Small intestine (tissue), 7 donors: Measurements from ENCODE around the gene EMID1. TPM values are rescaled to one million over a fixed set of nuclear protein-coding genes. Genes with fewer than 3 reads are reported as not detected.

Experiments used
- DNase-seq, 2 donors: peaks; one replicate each; pipeline versions ENCODE4 v3.0.0 to v3.0.0-alpha.2; 2013
- FAIRE-seq: peaks from 2 replicates; lab custom pipeline; 2012; peaks lifted over from hg19 to GRCh38; lab: Jason Lieb, UNC
- H3K27ac ChIP-seq, 3 donors: one replicate each; pipeline ENCODE4 v1.5.1; 2013; ENCODE audit warnings: low read length in 2 of 3, mild to moderate bottlenecking in 2 of 3, control low read depth in 1 of 3, inconsistent platforms in 1 of 3, low read depth in 1 of 3, moderate library complexity in 1 of 3
- H3K27me3 ChIP-seq, 3 donors: one replicate each; pipeline ENCODE4 v1.6.1; 2013; ENCODE audit warnings: low read length in 3 of 3, inconsistent platforms in 1 of 3; ENCODE audit not compliant: control insufficient read depth in 3 of 3, insufficient read depth in 3 of 3
- H3K36me3 ChIP-seq, 3 donors: one replicate each; pipeline ENCODE4 v1.6.1; 2013; ENCODE audit warnings: low read length in 3 of 3, inconsistent platforms in 1 of 3, low read depth in 1 of 3, mild to moderate bottlenecking in 1 of 3, moderate library complexity in 1 of 3; ENCODE audit not compliant: control insufficient read depth in 3 of 3, insufficient read depth in 2 of 3
- H3K4me1 ChIP-seq, 3 donors: one replicate each; pipeline ENCODE4 v1.6.1; 2013; ENCODE audit warnings: low read length in 2 of 3, inconsistent platforms in 1 of 3, low read depth in 1 of 3, mild to moderate bottlenecking in 1 of 3, moderate library complexity in 1 of 3; ENCODE audit not compliant: control insufficient read depth in 3 of 3, insufficient read depth in 2 of 3
- H3K4me3 ChIP-seq, 3 donors: one replicate each; pipeline ENCODE4 v1.5.1; 2013; ENCODE audit warnings: low read length in 3 of 3, control low read depth in 1 of 3, inconsistent platforms in 1 of 3, low read depth in 1 of 3, mild to moderate bottlenecking in 1 of 3, moderate library complexity in 1 of 3
- H3K9me3 ChIP-seq, 2 donors: one replicate each; pipeline ENCODE4 v1.6.1; 2013; ENCODE audit warnings: low read depth in 1 of 2, low read length in 1 of 2; ENCODE audit not compliant: control insufficient read depth in 2 of 2, insufficient read depth in 1 of 2
- WGBS, 3 donors: extraction: QIAGEN DNeasy Blood & Tissue Kit; methylation state at CpG; one replicate each; pipeline ENCODE4 v1.1.7; 2013; 5-methylcytosine and 5-hydroxymethylcytosine counted together
- polyA plus RNA-seq, 4 donors: library from polyadenylated mRNA; stranded (reverse) in 3 of 4; unstranded in 1 of 4; fragments of 200-250 nt in 3 of 4; fragments of 120-200 nt in 1 of 4; gene quantifications; one replicate each; pipeline versions ENCODE4 v1.2.1 to v1.2.3, GENCODE V29; 2013
- donor health status: healthy with polysubstance abuse.
- donor health status: control.
- donor health status: control.
- donor health status: Bipolar disorder and iron deficiency.
- donor health status: healthy.

Gene EMID1
- polyA plus RNA-seq, 4 donors, result 2.7 to 131 (median 4.7) TPM; not detected in 1

- H3K27me3 ChIP-seq, result no peaks in the 10 kb centered on the region
- no peak for DNase-seq
- H3K4me3 ChIP-seq, result peak overlapping the region in 2 of 3 donors; percentile 39 to 49
- peaks cover 0 to 34% (median 0%) of the 10 kb centered on the region in 3 donors for H3K36me3 ChIP-seq
- no peaks in the 10 kb centered on the region for H3K9me3 ChIP-seq
- FAIRE-seq, result no peak
- WGBS, 3 donors, result 48 to 65% (median 53%) methylated on average over 11 of the region's 11 CpGs
- H3K4me1 ChIP-seq, result peaks cover 0 to 47% (median 3%) of the 10 kb centered on the region in 3 donors
- H3K27ac ChIP-seq, result peak overlapping the region in 2 of 3 donors; percentile 36 to 46
Measured at GRCh38 chr22:29205252-29205593, 473 bp upstream of the EMID1 start.

- H3K4me3 ChIP-seq, result peak overlapping the region in 2 of 3 donors; percentile 49 to 93
- no peaks in the 10 kb centered on the region for H3K9me3 ChIP-seq
- peaks cover 0 to 41% (median 0%) of the 10 kb centered on the region in 3 donors for H3K36me3 ChIP-seq
- H3K27ac ChIP-seq, result peak overlapping the region in 2 of 3 donors; percentile 4 to 82
- peaks cover 0 to 51% (median 3%) of the 10 kb centered on the region in 3 donors for H3K4me1 ChIP-seq
- no peaks in the 10 kb centered on the region for H3K27me3 ChIP-seq
- DNase-seq (no peak), FAIRE-seq (no peak)
- WGBS, 3 donors, result 40 to 44% (median 43%) methylated on average over 19 of the region's 19 CpGs
Measured at GRCh38 chr22:29206372-29207242, 911 bp downstream of the EMID1 start.

GRCh38 chr22:29207243-29207550 is 1.5 kb downstream of the EMID1 start:
- WGBS, 3 donors, result 85 to 90% (median 87%) methylated on average over 5 of the region's 5 CpGs
- no peaks in the 10 kb centered on the region for H3K27me3 ChIP-seq
- peaks cover 0 to 46% (median 0%) of the 10 kb centered on the region in 3 donors for H3K36me3 ChIP-seq
- DNase-seq, result no peak
- peak overlapping the region in 1 of 3 donors; percentile 93 for H3K4me3 ChIP-seq
- H3K4me1 ChIP-seq, result peaks cover 0 to 46% (median 0%) of the 10 kb centered on the region in 3 donors
- H3K9me3 ChIP-seq, result no peaks in the 10 kb centered on the region
- H3K27ac ChIP-seq, result peak overlapping the region in 1 of 3 donors; percentile 73
- FAIRE-seq, result no peak

DNA sequence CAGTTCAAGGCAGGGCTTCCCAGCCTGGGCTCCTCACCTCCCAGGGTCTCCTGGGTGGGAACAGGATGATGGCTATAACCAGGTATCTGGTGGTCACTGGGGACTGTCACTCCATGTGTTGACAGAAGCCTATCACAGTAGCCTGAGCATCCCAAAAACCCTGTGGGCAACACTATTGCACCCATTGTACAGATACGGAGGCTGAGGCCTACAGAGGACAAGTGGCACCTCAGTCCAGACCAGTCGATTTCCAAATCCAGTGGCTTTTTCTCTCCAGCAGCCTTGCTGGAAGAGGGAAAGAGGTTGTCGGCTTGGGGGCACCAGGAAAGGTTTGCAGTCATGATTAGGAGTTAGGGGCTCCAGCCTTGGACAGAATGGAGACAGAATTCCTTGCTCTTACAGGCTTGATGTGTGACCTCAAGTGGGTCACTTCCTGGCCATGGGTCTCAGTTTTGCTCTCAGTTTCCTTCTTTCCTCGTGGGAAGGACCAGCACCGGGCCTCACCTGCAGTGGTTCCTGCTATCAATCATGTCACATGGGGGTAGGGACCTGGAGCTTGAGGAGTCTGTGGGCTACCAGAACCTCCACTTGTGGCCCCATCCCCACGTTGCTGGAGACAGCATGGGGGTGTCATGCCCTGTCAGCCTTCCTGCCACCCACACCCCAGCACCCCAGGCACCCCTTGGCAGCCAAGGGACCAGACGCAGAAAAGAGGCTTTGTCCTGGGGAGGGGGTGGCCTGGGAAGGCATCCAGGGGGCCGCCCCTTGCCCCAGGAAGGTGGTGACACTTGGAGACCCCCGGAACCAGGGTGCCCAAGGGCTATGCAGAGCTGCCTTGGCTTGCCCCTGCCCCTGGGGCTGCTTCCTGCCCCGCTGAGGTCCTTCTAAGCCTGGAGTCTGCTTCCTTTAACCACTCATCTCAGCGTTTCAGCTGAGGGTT is 2.1 kb downstream of the EMID1 start:
- peak in 1 of 2 donors; percentile 31 for DNase-seq
- H3K4me3 ChIP-seq, result peak overlapping the region in 1 of 3 donors; percentile 93
- no peaks in the 10 kb centered on the region for H3K9me3 ChIP-seq
- H3K27me3 ChIP-seq, result no peaks in the 10 kb centered on the region
- H3K36me3 ChIP-seq, result peaks cover 0 to 52% (median 0%) of the 10 kb centered on the region in 3 donors
- H3K4me1 ChIP-seq, result peaks cover 0 to 39% (median 0%) of the 10 kb centered on the region in 3 donors
- H3K27ac ChIP-seq, result peak overlapping the region in 1 of 3 donors; percentile 73
- WGBS, 3 donors, result 51 to 59% (median 51%) methylated on average over 10 to 11 of the region's 11 CpGs
- FAIRE-seq, result no peak

GRCh38 chr22:29208502-29208862 is 2.8 kb downstream of the EMID1 start:
- H3K27me3 ChIP-seq, result no peaks in the 10 kb centered on the region
- peak overlapping the region in 1 of 3 donors; percentile 73 for H3K27ac ChIP-seq
- FAIRE-seq (no peak), DNase-seq (no peak)
- peak overlapping the region in 1 of 3 donors; percentile 93 for H3K4me3 ChIP-seq
- WGBS, 3 donors, result 67 to 79% (median 70%) methylated on average over 4 of the region's 4 CpGs
- H3K9me3 ChIP-seq, result no peaks in the 10 kb centered on the region
- peaks cover 0 to 58% (median 0%) of the 10 kb centered on the region in 3 donors for H3K36me3 ChIP-seq
- H3K4me1 ChIP-seq, result peaks cover 0 to 36% (median 0%) of the 10 kb centered on the region in 3 donors

DNA sequence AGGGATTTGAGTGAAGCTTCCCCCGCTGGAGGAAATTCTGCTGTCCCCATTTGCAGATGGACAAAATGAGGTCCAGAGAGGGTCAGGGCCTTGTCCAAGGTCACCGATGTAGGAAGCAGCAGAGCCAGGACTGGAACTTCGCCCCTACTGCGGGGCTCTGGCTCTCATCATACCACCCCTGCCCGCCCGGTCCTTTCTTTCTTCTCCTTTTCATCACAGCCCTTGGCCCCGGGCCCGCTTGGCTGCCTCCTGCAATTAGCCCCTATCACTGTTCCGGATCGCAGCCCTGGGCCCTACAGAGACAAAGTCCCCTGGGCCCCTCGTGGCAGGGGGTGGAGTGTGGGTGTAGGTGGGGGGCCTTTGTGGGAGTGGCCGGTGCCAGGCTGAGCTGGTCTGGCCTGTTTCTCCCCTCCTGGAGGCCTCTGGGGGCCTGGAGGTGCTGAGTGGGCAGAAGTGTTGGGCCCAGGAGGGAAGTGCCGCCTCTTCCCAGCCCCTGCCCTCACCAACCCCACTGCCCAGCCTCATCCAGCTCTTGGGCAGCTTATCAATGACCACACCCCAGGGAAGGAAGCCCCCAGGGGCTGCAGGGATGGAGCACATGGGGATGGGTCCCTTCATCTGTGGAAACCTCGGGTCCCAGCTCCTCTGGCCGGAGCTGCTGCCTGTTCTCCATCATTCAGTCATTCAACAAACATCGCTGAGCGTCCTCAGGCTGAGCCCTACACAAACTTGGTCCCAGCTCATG is 3.4 kb downstream of the EMID1 start:
- no peak for FAIRE-seq
- Histone ChIP-seq H3K9me3 (no peaks in the 10 kb centered on the region), H3K4me3 (peak overlapping the region in 1 of 3 donors; percentile 93), H3K27ac (peak overlapping the region in 1 of 3 donors; percentile 73), H3K36me3 (peaks cover 0 to 64% (median 0%) of the 10 kb centered on the region in 3 donors), H3K4me1 (peaks cover 0 to 36% (median 0%) of the 10 kb centered on the region in 3 donors), H3K27me3 (no peaks in the 10 kb centered on the region)
- peak in 1 of 2 donors; percentile 93 for DNase-seq
- WGBS, 3 donors, result 29 to 46% (median 43%) methylated on average over 16 to 17 of the region's 17 CpGs

DNA sequence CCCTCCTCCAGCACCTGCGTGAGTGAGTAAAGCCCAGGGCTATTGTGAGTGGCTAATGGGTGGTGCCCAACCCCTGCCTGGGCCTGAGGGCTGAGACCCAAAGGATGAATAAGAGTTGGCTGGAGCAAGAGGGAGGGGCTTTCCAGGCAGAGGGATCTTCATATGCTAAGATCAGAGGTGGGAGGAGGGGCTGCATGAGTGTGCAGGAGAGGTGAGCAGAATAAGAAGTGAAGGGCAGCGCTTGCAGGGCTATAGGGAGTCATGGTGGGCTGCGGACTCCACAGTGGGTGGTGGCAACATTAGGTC is 3.9 kb downstream of the EMID1 start:
- Histone ChIP-seq H3K4me1 (peaks cover 0 to 36% (median 0%) of the 10 kb centered on the region in 3 donors), H3K27ac (peak overlapping the region in 1 of 3 donors; percentile 73), H3K36me3 (peaks cover 0 to 69% (median 0%) of the 10 kb centered on the region in 3 donors), H3K27me3 (no peaks in the 10 kb centered on the region), H3K9me3 (no peaks in the 10 kb centered on the region), H3K4me3 (peak overlapping the region in 1 of 3 donors; percentile 29)
- no peak for FAIRE-seq
- no peak for DNase-seq
- 80 to 89% (median 81%) methylated on average over 3 of the region's 3 CpGs for WGBS, 3 donors
